Measurements from ENCODE around the gene SDF4. TPM values are rescaled to one million over a fixed set of nuclear protein-coding genes. Genes with fewer than 3 reads are reported as not detected.

SDF4 gene
- total RNA-seq, 1 experiment from 2014 or later = 128 TPM

GRCh38 chr1:1181129-1181937, 50.5 kb downstream of the SDF4 start:
- H3K27ac Mint-ChIP-seq (ENCODE audit: unreplicated experiment) = no peak overlapping the region

DNA sequence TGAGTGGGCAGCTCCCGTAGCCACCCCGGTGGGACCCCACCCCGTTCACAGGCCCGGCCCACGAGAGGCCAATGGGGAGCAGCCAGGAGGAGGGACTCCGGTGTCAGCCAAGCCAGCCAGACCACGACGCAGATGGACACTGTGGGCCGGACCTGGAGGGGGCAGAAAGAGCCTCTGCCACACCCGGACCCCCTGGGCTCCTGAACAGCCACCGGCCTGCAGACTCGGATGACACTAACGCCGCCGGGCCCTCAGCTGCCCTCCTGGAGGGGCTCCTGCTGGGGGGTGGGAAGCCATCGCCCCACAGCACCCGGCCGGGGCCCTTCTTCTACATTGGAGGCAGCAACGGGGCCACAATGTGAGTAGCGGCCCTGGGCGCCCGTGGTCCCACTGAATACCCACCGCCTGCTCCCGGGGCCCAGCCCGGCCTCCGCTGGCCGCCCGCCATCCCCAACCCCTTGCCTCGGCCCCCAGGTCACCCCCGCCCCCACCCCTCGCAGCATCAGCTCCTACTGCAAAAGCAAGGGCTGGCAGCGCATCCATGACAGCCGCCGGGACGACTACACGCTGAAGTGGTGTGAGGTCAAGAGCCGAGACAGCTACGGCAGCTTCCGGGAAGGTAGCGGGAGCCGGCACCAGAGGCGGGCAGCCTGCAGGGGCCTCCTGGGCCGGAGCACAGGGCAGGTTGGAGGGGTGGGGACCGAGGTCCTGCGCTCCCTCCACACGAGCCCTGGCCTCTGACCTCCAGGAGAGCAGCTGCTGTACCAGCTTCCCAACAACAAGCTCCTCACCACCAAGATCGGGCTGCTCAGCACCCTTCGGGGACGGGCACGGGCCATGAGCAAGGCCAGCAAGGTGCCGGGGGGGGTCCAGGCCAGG, 51.6 kb downstream of the SDF4 start:
- Mint-ChIP-seq H3K27me3 (ENCODE audit: unreplicated experiment) (no peaks in the 10 kb centered on the region), H3K4me3 (ENCODE audit: low read depth, unreplicated experiment) (no peak overlapping the region), H3K36me3 (ENCODE audit: insufficient read depth, unreplicated experiment) (peaks cover 27% of the 10 kb centered on the region), H3K27ac (ENCODE audit: unreplicated experiment) (no peak overlapping the region), H3K4me1 (ENCODE audit: low read depth, unreplicated experiment) (peaks cover 8% of the 10 kb centered on the region), H3K9me3 (ENCODE audit: low read depth, unreplicated experiment) (no peaks in the 10 kb centered on the region)
- no peak for DNase-seq
- CTCF ChIA-PET = interaction anchor here (0.8 kb wide), 1 partner anchor 51 kb away, joined by 5 read pairs; no protein-coding TSS in a partner anchor
- no TSS peak for BruUV-seq (replicated peaks)
- TF ChIP-seq, protein P1, sequence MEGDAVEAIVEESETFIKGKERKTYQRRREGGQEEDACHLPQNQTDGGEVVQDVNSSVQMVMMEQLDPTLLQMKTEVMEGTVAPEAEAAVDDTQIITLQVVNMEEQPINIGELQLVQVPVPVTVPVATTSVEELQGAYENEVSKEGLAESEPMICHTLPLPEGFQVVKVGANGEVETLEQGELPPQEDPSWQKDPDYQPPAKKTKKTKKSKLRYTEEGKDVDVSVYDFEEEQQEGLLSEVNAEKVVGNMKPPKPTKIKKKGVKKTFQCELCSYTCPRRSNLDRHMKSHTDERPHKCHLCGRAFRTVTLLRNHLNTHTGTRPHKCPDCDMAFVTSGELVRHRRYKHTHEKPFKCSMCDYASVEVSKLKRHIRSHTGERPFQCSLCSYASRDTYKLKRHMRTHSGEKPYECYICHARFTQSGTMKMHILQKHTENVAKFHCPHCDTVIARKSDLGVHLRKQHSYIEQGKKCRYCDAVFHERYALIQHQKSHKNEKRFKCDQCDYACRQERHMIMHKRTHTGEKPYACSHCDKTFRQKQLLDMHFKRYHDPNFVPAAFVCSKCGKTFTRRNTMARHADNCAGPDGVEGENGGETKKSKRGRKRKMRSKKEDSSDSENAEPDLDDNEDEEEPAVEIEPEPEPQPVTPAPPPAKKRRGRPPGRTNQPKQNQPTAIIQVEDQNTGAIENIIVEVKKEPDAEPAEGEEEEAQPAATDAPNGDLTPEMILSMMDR (IDR thresholded peaks at IDR 0.05; ENCODE audit: unreplicated experiment) = no peak
- intact Hi-C loops (cut with micrococcal nuclease; ENCODE audit: unreplicated experiment) = no loop called here

More at GRCh38 chr1:1181129-1181937, 50.5 kb downstream of the SDF4 start:
- peaks cover 8% of the 10 kb centered on the region for H3K4me1 Mint-ChIP-seq (ENCODE audit: low read depth, unreplicated experiment)
- CTCF ChIA-PET = interaction anchor here (0.8 kb wide), 1 partner anchor 52 kb away, joined by 5 read pairs; no protein-coding TSS in a partner anchor
- intact Hi-C loops (cut with micrococcal nuclease; ENCODE audit: unreplicated experiment) = no loop called here
- H3K36me3 Mint-ChIP-seq (ENCODE audit: insufficient read depth, unreplicated experiment) = peaks cover 24% of the 10 kb centered on the region
- BruUV-seq (replicated peaks) = no TSS peak
- no peak overlapping the region for H3K4me3 Mint-ChIP-seq (ENCODE audit: low read depth, unreplicated experiment)
- no peaks in the 10 kb centered on the region for H3K27me3 Mint-ChIP-seq (ENCODE audit: unreplicated experiment)
- H3K9me3 Mint-ChIP-seq (ENCODE audit: low read depth, unreplicated experiment) = no peaks in the 10 kb centered on the region
- no peak for DNase-seq
- TF ChIP-seq, protein P1 (IDR thresholded peaks at IDR 0.05; ENCODE audit: unreplicated experiment) = no peak

GRCh38 chr1:1179346-1179982, 52.3 kb downstream of the SDF4 start:
- Mint-ChIP-seq H3K4me3 (ENCODE audit: low read depth, unreplicated experiment) (no peak overlapping the region), H3K27me3 (ENCODE audit: unreplicated experiment) (no peaks in the 10 kb centered on the region), H3K36me3 (ENCODE audit: insufficient read depth, unreplicated experiment) (peaks cover 32% of the 10 kb centered on the region), H3K4me1 (ENCODE audit: low read depth, unreplicated experiment) (peaks cover 8% of the 10 kb centered on the region), H3K9me3 (ENCODE audit: low read depth, unreplicated experiment) (no peaks in the 10 kb centered on the region), H3K27ac (ENCODE audit: unreplicated experiment) (no peak overlapping the region)
- TF ChIP-seq, protein P1 (IDR thresholded peaks at IDR 0.05; ENCODE audit: unreplicated experiment) = no peak
- BruUV-seq (replicated peaks) = no TSS peak
- intact Hi-C loops (cut with micrococcal nuclease; ENCODE audit: unreplicated experiment) = no loop called here
- no peak for DNase-seq
- CTCF ChIA-PET = no interaction called here

- CTCF ChIA-PET = no interaction called here
- intact Hi-C loops (cut with micrococcal nuclease; ENCODE audit: unreplicated experiment) = no loop called here
- H3K9me3 Mint-ChIP-seq (ENCODE audit: low read depth, unreplicated experiment) = no peaks in the 10 kb centered on the region
- TF ChIP-seq, protein P1 (IDR thresholded peaks at IDR 0.05; ENCODE audit: unreplicated experiment) = no peak
- H3K27me3 Mint-ChIP-seq (ENCODE audit: unreplicated experiment) = no peaks in the 10 kb centered on the region
- DNase-seq = no peak
- peaks cover 8% of the 10 kb centered on the region for H3K4me1 Mint-ChIP-seq (ENCODE audit: low read depth, unreplicated experiment)
- peaks cover 33% of the 10 kb centered on the region for H3K36me3 Mint-ChIP-seq (ENCODE audit: insufficient read depth, unreplicated experiment)
- H3K27ac Mint-ChIP-seq (ENCODE audit: unreplicated experiment) = no peak overlapping the region
- no peak overlapping the region for H3K4me3 Mint-ChIP-seq (ENCODE audit: low read depth, unreplicated experiment)
- BruUV-seq (replicated peaks) = no TSS peak
Observed at GRCh38 chr1:1178794-1179331, 52.9 kb downstream of the SDF4 start.
